Measurements from ENCODE around the gene UBAP2L.

DNA sequence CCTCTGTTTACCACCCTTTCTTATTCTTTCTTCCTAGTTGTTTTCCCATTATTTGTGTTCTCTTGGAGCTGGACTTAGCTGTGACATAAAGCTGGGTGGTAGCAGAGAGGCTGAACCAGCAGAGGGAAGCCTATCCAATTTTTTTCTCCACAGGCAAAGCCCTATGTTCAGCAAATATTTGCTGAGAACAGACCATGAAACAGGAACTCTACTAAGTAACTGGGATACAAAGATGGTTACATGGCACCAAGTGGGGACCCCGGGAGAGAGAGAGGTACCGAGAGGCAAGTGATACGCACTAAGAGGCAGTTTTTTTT is 21.2 kb upstream of the UBAP2L start:
- TF ChIP-seq, protein P1, sequence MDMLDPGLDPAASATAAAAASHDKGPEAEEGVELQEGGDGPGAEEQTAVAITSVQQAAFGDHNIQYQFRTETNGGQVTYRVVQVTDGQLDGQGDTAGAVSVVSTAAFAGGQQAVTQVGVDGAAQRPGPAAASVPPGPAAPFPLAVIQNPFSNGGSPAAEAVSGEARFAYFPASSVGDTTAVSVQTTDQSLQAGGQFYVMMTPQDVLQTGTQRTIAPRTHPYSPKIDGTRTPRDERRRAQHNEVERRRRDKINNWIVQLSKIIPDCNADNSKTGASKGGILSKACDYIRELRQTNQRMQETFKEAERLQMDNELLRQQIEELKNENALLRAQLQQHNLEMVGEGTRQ (IDR thresholded peaks at IDR 0.05; ENCODE audit: borderline replicate concordance, low read depth, low read length) = no peak
- no peak for TF ChIP-seq NR2C2 (IDR thresholded peaks at IDR 0.05; ENCODE audit: borderline replicate concordance, control insufficient read depth, insufficient read length, low read depth)
- TF ChIP-seq, protein P2, sequence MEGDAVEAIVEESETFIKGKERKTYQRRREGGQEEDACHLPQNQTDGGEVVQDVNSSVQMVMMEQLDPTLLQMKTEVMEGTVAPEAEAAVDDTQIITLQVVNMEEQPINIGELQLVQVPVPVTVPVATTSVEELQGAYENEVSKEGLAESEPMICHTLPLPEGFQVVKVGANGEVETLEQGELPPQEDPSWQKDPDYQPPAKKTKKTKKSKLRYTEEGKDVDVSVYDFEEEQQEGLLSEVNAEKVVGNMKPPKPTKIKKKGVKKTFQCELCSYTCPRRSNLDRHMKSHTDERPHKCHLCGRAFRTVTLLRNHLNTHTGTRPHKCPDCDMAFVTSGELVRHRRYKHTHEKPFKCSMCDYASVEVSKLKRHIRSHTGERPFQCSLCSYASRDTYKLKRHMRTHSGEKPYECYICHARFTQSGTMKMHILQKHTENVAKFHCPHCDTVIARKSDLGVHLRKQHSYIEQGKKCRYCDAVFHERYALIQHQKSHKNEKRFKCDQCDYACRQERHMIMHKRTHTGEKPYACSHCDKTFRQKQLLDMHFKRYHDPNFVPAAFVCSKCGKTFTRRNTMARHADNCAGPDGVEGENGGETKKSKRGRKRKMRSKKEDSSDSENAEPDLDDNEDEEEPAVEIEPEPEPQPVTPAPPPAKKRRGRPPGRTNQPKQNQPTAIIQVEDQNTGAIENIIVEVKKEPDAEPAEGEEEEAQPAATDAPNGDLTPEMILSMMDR (IDR thresholded peaks at IDR 0.05 in 2 of 3, conservative IDR thresholded peaks at IDR 0.05 in 1 of 3; ENCODE audit: control insufficient read depth in 2 of 3, extremely low read depth in 1 of 3, insufficient read depth in 1 of 3, low read depth in 3 of 3, low read length in 3 of 3) = no peak
